HT1080 (cell line): Measurements from ENCODE around the gene SNRNP35. TPM values are rescaled to one million over a fixed set of nuclear protein-coding genes. Genes with fewer than 3 reads are reported as not detected.
"Not testable (repeated sequence)": the region's sequence is repeated elsewhere in the genome, so short reads cannot be mapped to it uniquely, and the experiment has no call there.

ENCODE experiments used
- DNase-seq: peaks from one replicate; pipeline ENCODE4 v3.0.0-alpha.2; 2015; ENCODE audit warnings: low read depth
- total RNA-seq: library from RNA; depleted of rRNA; stranded (reverse); fragments of >200 nt; shearing (Covaris generic); gene quantifications from 2 replicates; pipeline ENCODE4 v1.2.3, GENCODE V29; 2014

The SNRNP35 gene
- total RNA-seq, 1 experiment from 2014 or later, result 16.6 TPM

DNA sequence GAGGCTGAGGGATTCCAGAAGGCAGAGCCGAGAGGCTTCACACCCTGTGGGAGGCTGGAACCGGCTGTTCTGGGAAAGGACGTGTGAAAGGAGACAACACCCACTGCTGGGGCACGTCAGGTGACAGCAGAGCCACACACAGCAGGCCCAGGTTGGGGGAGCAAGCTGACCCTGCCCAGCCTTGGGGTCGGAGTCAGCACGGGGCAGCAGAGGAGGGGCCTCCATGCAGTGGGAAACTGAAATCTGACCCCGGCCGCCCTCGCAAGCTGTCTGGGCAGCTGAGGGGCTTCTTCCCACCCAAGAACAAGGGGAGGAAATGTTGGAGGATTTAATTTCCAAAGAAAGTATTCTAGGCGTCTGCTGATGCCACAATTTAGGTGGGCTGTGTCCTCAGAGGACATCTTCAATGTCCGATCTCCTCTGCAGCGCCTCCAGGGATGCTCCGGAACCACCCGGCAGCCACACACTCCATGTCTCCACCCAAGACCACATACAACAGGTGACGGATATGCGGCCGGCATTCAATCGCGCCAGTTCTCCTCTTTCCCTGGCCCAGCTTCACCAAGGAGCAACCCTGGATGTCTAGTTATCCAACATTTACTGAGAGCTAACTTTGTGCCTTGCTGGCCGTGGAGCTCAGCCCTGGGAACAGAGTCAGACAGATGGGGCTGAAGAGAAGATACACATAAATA lies 30.7 kb downstream of the SNRNP35 start:
- DNase-seq, result no peak

DNA sequence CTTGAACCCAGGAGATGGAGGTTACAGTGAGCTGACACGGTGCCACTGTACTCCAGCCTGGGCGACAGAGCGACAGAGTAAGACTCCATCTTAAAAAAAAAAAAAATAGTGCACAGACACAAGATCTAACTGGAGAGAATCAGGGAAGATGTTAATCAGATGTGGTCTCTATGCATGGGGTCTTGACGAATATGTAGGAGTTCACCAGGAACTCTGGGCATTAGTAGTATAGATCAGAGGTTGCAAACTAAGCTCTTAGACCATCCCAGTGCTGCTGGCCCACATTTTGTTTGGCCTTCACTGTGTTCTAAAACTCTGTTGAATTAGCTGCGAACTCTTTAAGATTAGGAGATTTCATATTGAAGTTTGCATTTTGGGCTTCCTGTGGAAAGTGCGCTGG lies 31.6 kb downstream of the SNRNP35 start:
- DNase-seq, result no peak

DNA sequence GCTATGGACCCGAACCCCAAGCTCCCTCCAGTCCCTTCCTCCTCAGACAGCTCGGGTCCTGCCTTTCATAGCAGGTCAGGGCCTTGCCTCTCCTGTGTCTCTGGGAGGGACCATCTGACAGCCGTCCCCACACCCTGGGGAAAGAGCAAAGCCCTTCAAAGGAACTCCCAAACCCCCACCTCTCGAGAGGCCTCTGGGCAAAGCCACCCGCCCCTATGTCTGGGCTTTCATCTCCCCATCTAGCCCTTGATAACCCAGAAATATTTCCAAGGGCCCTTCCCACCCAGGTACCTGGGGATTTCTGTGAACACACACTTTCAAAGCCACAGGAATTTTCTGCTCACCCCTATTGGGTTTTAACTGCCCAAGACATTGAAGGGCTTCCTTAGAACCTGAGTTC lies 32.1 kb downstream of the SNRNP35 start:
- DNase-seq, result no peak

DNA sequence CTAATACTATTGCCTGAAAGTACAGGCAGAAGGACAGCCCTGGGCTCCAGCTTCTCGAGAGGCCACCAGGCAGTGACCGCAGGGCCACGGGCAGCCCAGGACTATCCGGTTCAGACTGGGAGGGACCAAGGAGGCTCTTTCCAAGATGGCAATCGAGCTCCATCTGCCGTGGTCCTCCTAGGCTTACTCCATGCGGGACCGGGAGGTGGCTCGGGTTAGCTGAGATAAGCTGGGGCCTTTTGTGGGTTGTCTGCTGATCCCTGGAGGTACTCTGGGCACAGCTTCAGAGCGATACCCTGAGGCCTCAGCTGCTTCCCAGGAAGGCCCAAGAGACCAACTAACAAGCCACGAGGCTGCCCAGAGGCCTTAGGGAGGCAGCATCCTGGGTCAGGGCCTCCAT lies 33.1 kb downstream of the SNRNP35 start:
- DNase-seq, result no peak

DNA sequence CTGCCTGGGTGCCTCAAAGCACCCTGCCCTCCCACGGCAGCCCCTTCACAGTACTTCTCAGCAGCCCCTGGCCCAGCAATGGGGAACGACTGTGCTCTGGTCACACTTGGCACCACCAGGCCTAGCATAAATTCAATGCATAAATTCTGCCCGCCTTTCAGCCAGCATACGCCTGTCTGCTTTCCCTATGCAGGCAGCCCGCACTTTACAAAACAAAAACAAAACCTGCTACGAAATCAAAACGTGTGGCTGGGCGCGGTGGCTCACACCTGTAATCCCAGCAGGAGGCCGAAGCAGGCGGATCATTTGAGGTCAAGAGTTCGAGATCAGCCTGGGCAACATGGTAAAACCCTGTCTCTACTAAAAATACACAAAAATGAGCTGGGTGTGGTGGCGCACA lies 33.5 kb downstream of the SNRNP35 start:
- no peak for DNase-seq

DNA sequence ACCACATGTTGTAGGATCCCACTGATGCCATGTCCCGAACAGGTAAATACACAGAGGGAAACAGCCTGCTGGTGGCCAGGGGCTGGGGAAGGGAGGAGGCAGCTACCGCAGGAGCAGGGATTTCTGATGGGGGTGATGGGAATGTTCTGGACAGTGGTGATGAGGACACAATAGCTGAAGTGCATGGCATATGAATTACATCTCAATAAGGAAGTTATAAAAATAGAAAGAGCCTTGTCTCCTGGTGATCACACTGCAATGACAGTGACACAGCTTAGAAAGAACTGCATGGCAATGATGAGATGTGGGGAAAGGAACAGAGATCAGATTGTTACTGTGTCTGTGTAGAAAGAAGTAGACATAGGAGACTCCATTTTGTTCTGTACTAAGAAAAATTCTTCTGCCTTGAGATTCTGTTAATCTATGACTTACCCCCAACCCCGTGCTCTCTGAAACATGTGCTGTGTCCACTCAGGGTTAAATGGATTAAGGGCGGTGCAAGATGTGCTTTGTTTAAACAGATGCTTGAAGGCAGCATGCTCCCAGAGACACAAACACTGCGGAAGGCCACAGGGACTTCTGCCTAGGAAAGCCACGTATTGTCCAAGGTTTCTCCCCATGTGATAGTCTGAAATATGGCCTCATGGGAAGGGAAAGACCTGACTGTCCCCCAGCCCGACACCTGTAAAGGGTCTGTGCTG lies 34.5 kb downstream of the SNRNP35 start:
- DNase-seq, result not testable (repeated sequence)

DNA sequence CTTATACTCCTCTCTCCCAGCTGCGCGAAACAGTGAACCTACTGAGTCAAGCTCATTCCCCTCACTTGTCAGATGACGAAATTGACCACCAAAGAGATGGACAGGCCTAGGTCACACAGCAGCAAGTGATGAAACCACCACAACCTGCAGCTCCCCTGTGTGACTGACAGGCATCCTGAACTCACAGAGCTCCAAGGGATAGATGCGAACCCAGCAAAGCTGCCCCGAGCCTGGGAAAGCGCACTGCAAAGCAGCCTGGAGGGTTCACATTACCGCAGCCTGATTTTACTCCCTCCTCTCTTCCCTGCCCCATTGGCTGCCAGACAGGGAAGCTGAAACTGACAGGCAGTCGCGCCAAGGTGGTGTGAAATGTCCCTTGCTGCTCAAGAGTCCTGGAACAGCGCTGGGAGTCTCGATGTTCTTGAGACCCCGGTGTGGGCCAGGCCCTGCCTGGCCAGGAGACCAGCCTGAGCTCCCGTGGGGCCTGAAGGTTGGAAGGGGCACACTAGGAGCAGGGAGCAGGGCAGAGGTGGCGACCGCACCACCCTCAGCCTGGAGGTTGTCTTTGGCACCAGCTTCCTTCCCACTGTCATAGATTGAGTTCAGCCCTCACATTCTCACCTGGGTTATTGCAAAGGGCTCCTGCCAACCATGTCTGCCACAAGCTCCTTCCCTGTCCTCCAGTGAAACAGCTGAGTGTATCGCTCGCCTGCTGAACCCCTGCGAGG lies 36.3 kb downstream of the SNRNP35 start:
- DNase-seq, result no peak

DNA sequence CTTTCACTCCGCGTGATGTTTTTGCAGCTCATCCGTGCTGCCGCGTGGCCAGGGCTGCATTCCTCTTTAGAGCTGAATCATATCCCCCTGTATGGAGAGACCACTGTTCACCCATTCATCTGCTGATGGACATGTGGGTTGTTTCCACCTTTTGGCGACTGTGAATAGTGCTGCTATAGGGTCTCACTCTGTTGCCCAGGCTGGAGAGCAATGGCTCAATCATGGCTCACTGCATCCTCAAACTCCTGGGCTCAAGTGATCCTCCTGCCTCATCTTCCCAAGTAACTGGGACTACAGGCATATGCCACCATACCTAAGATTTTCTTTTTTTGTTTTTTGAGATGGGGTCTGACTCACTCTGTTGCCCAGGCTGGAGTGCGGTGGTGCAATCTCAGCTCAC lies 39.1 kb downstream of the SNRNP35 start:
- DNase-seq, result no peak

DNA sequence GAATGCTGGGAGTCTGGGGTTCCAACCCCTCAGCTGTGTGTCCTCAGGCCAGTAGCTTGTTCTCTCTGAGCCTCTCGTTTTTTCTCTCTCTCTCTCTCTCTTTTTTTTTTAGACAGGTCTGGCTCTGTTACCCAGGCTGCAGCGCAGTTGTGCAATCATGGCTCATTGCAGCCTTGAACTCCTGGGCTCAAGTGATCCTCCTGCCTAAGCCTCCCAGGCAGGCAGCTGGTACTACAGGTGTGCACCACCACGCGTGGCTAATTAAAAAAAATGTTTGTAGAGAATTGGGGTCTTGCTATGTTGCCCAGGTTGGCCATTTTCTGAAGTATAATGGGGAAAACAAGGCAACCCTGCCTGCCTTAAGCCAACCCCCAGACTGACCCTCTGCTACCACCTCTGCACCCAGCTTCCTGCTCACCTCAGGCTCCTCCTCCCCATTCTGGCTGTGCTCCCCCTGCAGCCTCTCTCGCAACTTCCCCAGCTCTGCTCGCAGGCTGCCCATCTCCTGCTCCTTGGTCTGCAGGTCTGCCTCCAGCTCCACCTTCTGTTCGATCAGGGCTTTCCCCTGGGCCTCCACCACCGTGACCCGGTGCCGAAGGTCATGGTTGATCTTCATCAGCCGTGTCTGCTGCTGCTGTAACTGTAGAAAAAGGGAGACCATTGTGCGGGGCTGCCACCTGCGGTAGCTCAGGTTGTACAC lies 40.3 kb downstream of the SNRNP35 start:
- no peak for DNase-seq

DNA sequence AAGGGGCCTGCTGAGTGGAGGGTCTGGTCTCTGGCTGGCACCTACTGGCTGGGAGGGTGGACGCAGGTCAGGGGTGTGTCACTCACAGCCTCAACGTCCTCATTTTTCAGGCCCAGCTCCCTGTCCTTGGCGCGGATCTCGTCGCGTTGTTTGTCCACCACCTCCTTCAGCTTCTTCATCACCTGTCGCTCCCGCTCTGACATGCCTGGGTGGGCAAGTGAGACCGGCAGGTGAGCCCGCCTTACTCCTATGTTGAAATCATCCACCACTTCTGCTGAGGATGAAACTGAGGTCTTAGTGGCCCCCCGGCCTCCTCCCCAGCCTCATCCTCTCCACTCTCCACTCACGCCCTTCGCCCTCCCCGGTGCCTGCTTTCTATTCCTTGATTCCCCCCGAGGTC lies 41.4 kb downstream of the SNRNP35 start:
- DNase-seq, result no peak

DNA sequence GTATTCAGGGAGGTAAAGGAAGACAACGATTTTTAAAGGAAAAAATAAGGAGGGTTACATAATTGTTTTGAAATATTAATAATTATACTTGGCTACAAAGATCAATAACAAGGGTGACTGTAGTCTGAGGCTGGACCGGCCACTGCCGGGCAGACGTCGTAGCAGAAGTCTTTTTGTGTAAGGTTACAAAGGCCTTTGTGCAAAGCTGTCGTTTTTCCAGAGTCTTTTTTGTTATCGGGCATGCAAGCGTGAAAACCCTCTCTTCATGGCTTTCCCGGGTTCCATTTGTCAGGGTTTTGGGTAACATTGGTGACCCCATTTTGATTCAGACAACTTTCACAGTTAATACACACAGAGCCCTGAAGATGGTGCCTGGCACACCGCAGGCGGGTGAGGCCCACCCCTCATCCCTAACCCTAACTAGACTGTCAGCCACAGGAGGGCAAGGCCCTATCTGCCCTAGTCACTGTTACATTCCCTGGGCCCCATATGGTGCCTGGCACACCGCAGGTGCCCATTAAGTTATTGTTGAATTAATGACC lies 44.3 kb downstream of the SNRNP35 start:
- no peak for DNase-seq

DNA sequence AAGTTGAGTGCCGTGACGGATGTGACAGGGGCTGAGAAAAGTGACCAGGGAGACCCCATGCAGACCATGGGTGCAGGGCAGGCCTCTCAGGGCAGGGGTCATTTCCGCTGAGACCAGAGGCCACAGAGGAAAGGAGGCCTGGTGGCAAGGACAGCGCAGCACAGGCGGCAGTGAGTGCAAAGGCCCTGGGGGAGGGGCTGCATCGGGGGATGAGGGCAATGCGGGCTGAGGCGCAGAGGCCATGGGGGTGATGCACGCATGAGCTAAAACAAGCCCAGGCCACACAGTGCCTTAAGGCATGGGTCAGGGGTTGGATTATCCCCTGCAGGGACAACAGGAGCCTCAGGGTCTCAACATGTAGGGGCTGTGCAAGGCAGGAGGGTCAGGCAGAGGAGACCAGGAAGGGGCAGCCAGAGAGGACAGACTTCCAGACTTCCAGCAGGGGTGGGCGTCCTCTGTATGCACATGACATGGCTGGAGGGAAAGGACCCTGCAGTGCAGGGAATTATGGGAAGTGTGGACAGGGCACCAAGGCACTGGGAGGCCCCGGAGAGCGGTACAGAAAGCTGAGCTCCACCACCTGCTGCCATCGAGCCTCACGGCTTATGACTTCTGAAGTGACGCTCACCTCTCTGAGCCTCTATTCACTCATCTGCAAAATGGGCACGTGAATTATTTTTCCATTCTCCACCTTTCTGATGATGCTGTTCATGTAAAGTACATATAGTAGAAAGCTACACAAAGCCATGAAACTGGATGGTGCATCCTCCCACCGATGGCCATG lies 48.3 kb downstream of the SNRNP35 start:
- DNase-seq, result no peak

DNA sequence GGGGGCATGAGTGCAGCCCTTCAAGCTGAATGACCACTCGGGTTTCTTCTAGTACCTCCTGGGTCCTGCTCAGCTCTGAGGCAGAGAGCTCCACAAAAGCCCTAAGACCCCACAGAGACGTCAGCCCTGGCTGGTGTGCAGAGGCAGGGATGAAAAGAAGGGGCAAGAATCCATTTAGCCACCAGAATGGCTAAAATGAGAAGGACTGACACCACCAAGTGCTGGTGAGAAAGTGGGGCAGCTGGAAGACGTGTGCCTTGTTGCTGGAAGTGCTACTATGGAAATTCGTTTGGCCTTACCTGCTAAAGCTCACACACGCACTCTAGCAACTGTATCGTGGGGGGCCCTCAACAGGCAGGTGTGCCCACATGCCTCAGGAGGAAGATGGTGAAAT lies 48.9 kb downstream of the SNRNP35 start:
- DNase-seq, result no peak

DNA sequence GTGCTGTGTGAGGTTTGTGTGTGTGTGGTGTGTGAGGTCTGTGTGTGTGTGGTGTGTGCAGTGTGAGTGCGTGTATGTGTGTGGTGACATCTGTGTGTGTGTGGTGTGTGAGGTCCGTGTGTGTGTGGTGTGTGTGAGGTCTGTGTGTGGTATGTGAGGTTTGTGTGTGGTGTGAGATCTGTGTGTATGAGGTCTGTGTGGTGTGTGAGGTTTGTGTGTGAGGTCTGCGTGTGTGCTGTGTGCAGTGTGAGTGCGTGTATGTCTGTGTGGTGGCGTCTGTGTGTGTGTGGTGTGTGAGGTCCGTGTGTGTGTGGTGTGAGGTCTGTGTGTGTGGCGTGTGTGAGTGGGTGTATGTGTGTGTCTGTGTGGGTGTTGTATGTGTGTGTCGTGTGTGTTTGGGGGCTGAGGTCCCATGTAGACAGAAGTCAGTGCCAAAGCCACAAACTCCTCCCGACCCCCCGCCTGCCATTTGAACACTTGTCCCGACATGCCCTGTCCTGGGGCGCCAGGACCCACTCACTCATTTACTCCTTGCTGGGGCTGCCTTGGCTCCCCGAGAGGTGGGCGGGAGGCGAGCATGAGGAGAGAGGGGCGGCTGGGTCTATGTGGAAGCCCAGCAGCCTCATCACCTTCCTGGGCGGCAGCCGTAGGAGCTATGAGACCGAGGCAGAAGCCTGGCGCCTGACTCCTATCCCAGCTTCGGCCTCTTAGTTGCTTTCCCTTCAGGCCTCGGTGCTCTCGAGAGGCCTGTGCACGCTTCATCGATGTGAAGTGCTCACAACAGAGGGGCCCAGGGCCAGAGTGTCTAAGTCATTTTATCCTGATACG lies 55.1 kb downstream of the SNRNP35 start:
- no peak for DNase-seq

DNA sequence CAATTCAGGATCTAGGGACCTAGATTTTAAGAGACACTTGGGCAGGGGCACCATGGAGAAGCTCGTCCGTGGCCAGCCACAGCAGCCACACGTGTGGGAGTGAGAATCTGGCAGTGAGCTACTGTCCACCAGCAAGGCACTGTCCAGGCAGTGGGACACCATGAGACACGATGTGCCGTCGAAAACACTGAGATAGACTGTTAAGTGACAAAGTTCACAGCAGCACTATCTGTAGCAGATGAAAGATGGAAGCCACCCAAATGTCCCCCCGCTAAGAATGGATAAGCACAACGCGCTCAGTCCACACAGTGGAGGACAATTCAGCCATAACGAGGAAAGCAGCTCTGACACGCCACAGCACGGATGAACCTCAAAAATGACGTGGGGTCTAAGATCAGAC lies 55.9 kb downstream of the SNRNP35 start:
- DNase-seq, result no peak

DNA sequence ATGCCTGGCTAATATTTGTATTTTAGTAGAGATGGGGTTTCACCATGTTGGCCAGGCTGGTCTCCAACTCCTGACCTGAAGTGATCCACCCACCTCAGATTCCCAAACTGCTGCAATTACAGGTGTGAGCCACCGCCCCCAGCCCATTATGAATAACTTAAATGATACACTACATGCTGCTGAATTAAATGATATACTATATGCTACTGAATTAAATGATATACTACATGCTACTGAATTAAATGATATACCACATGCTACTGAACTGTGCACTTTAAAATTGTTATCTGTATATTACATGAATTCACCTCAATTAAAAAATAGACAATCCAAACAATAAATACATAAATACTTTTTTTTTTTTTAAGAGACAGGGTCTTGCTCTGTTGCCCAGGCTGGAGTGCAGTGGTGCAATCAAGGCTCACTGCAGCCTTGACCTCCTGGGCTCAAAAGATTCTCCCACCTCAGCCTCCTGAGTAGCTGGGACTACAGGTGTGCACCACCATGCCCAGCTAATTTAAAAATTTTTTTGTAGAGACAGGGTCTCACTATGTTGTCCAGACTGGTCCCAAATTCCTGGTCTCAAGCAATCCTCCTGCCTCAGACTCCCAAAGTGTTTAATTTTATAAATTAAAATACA lies 56.8 kb downstream of the SNRNP35 start:
- not testable (repeated sequence) for DNase-seq

DNA sequence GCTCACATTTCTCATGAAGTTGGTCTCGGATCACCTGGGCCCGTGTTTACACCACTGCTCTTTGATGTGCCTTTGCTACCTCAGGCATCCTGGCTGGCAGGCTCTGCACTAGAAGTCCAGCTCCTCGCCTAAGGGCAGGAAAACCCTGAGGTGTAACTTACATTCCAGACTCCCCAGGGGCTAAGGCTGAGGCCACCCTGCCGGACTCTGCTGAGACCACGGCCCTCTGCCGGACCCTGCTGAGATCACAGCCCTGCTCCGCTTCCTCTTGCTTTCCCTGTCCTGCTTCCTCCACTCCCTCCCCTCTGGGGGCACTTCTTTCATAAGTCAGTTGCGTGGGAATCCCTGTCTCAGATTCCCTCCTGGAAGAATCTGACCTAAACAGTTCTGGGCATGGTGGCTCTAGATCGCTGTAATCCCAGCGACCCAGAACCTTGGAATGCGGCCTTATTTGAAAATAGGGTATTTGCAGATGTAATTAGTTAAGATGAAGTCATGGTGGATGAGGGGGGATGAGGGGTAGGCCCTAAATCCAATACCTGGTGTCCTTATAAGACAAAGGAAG lies 58.4 kb downstream of the SNRNP35 start:
- no peak for DNase-seq
